IPS DF 4.7 (cell line): ENCODE measurements around the gene NANOS2.

ENCODE experiments used
- DNase-seq: peaks from one replicate; pipeline ENCODE4 v3.0.0-alpha.2; 2013; ENCODE audit warnings: low spot score; ENCODE audit errors: extremely low read depth

Gene NANOS2

GRCh38 chr19:45929247-45929646 lies 14.7 kb upstream of the NANOS2 start:
- no peak for DNase-seq

- DNase-seq, result peak; percentile 97
These were observed 13.1 kb upstream of the NANOS2 start for GRCh38 chr19:45927565-45928261.

GRCh38 chr19:45924891-45925447 lies 10.4 kb upstream of the NANOS2 start:
- no peak for DNase-seq

- peak; percentile 49 for DNase-seq
These were observed 7.7 kb upstream of the NANOS2 start for GRCh38 chr19:45922281-45922680.

GRCh38 chr19:45920458-45920857 lies 5.9 kb upstream of the NANOS2 start:
- no peak for DNase-seq

GRCh38 chr19:45919678-45920077 lies 5.1 kb upstream of the NANOS2 start:
- no peak for DNase-seq

- DNase-seq, result no peak
These were observed 4.1 kb upstream of the NANOS2 start for GRCh38 chr19:45918721-45919120.

- DNase-seq, result no peak
These were observed 3.0 kb upstream of the NANOS2 start for GRCh38 chr19:45917421-45918091.

- no peak for DNase-seq
These were observed 3.3 kb downstream of the NANOS2 start for GRCh38 chr19:45911291-45911690.

GRCh38 chr19:45908956-45909355 lies 5.6 kb downstream of the NANOS2 start:
- no peak for DNase-seq

GRCh38 chr19:45906221-45906620 lies 8.4 kb downstream of the NANOS2 start:
- DNase-seq, result no peak

GRCh38 chr19:45905011-45905410 lies 9.6 kb downstream of the NANOS2 start:
- no peak for DNase-seq

GRCh38 chr19:45902651-45903625 lies 11.6 kb downstream of the NANOS2 start:
- no peak for DNase-seq

GRCh38 chr19:45901912-45902650 lies 12.5 kb downstream of the NANOS2 start, which contains the start of gene MYPOP:
TSS of gene MYPOP (minus strand) at chr19:45902613. CDS start at chr19:45901773, 840 bp downstream.
- no peak for DNase-seq

- no peak for DNase-seq
These were observed 13.1 kb downstream of the NANOS2 start for GRCh38 chr19:45901432-45901911.

GRCh38 chr19:45900738-45901431 lies 13.7 kb downstream of the NANOS2 start:
- DNase-seq, result no peak

GRCh38 chr19:45899919-45900589 lies 14.5 kb downstream of the NANOS2 start:
- no peak for DNase-seq

GRCh38 chr19:45899253-45899652 lies 15.3 kb downstream of the NANOS2 start:
- no peak for DNase-seq

- DNase-seq, result no peak
These were observed 17.2 kb downstream of the NANOS2 start for GRCh38 chr19:45897261-45897812.
